GM12864 (cell line): Measurements from ENCODE around the gene TAS2R60.

Source experiments
- DNase-seq: peaks from one replicate; pipeline ENCODE4 v3.0.0-alpha.2; 2011; ENCODE audit warnings: low read depth
- H3K4me3 ChIP-seq: 2 replicates; pipeline ENCODE4 v1.5.1; 2011; ENCODE audit warnings: mild to moderate bottlenecking, low read depth, low read length, control low read depth
- TF ChIP-seq, protein P1 (sequence below): IDR thresholded peaks from 2 replicates; pipeline ENCODE4 v1.5.1; 2011; ENCODE audit warnings: low read depth, mild to moderate bottlenecking, moderate library complexity, low read length, control low read depth, inconsistent platforms; ENCODE audit errors: missing control alignments

TAS2R60 gene

DNA sequence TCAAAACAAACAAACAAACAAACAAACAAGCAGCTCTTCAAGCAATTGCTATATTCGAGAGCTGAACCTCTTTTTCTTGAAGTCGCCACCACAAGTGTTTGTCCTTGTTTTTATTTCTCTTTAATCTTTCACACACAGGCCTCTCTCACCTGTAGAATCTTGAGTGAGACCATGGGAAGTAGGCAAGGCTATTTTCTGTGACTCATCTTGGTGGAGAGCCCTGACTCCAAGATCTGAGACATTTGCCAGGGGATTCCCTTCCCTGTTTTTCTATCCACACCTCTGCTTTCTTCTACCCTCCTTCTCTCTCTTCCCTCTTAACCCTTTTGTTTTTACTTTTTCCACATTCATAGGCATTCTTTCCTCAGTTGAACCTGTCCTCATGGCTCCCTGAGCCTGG, 8.0 kb upstream of the TAS2R60 start:
- TF ChIP-seq, protein P1, sequence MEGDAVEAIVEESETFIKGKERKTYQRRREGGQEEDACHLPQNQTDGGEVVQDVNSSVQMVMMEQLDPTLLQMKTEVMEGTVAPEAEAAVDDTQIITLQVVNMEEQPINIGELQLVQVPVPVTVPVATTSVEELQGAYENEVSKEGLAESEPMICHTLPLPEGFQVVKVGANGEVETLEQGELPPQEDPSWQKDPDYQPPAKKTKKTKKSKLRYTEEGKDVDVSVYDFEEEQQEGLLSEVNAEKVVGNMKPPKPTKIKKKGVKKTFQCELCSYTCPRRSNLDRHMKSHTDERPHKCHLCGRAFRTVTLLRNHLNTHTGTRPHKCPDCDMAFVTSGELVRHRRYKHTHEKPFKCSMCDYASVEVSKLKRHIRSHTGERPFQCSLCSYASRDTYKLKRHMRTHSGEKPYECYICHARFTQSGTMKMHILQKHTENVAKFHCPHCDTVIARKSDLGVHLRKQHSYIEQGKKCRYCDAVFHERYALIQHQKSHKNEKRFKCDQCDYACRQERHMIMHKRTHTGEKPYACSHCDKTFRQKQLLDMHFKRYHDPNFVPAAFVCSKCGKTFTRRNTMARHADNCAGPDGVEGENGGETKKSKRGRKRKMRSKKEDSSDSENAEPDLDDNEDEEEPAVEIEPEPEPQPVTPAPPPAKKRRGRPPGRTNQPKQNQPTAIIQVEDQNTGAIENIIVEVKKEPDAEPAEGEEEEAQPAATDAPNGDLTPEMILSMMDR: no peak
- no peak overlapping the region for H3K4me3 ChIP-seq
- no peak for DNase-seq

DNA sequence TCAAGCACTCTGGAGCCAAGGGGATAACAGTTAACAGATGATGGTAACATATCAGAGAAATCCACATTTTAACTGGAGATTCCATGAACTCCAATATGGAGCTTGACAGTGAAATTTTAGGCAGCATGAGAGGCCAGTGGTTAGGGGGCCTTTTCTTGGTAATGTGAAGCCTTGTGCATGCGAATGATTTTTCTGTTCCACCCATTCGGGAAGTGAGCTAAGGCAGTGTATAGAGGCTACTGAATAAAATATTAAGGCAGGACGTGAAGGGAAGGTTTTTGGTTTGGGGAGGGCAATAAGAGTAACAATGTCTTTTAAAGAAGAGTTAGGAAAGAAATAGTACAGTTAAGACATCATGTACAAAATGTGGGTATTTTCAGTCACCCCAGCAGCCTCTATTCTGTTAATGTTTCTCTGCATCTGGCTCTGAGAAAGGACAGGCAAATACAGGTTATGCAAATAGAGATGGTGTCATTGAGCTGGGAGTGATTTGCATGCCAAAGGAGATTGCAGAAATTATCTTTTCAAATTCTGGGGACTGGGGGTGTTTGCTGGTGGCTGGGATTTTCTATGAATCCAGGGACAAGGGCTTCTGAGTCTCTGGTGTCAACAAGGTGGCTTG, 6.8 kb upstream of the TAS2R60 start:
- H3K4me3 ChIP-seq: no peak overlapping the region
- TF ChIP-seq, protein P1: no peak
- DNase-seq: no peak

DNA sequence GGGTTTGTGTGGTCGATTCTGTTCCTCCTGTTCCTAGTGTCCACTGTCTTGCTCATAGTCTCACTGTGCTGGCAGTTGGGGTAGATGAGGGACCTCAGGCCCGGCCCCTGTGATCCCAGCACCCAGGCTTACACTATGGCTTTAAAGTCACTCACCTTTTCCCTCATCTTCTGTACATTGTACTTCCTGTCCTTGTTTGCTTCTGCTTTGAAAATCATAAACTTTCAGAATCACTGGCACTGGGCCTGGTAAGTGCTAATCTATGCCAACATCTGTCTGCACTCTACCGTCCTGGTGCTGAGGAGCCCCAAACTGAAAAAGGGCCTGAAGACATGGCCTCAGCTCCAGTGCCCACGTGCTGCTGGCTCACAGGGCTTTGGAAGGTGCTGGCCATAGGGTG, 5.7 kb upstream of the TAS2R60 start:
- H3K4me3 ChIP-seq: no peak overlapping the region
- DNase-seq: no peak
- TF ChIP-seq, protein P1: no peak

DNA sequence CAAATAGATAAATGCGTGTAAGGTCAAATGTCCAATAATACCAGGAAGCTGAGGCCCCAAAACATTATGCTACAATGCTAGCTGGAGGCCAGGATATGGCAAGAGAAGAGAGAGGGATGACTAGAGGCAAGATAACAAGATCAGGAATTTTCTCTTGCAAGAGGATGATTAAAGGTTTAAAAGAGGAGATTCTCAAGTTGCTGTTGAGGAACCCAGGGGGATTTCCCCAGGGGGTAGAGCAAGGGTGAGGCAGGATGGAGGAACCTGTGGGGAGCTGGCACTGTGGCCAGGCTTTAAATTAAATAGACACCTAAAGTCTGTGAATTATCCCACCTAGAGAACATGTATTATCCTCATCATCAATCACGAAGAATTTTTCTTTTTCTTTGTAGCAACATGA, 3.4 kb upstream of the TAS2R60 start:
- H3K4me3 ChIP-seq: no peak overlapping the region
- TF ChIP-seq, protein P1: no peak
- no peak for DNase-seq

DNA sequence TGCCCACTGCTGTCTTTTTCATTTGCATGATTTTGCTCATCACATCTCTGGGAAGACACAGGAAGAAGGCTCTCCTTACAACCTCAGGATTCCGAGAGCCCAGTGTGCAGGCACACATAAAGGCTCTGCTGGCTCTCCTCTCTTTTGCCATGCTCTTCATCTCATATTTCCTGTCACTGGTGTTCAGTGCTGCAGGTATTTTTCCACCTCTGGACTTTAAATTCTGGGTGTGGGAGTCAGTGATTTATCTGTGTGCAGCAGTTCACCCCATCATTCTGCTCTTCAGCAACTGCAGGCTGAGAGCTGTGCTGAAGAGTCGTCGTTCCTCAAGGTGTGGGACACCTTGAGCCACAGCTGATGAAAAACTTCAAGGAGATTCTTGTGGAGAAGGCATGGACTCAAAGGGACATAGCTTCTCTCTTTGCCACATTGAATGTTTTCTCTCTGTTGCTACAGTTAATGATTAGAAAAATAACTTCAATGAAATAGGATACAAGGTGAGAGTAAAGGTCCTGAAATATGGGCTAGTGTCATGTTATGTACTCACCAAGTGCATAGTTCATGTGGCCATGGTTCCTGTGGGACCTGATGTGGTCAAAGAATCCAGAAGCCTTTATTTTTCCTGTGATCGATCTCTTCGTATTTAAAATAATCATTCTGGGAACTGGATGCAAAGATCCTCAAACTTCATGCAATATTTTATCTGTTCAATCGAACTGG, 970 bp downstream of the TAS2R60 start:
- TF ChIP-seq, protein P1: no peak
- no peak overlapping the region for H3K4me3 ChIP-seq
- DNase-seq: no peak

DNA sequence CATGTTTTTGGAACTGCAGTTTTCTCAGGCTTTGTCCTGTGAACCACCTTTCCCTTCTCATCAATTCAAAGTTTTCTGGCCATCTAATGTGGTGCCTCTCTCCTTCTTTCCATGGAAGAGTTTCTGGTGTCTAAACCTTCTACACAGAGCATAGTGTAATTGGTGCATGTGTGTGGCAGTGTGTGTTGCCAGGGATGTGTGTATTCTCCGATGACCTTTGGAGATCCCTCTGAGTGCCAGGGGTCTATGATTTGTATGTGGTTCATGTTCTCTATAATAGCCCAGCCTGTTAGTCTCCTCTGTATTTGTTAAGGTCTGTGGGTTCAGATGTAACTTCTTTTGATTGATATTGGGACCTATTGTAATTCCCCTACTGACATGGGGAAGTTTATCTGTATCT, 1.5 kb downstream of the TAS2R60 start:
- DNase-seq: no peak
- no peak overlapping the region for H3K4me3 ChIP-seq
- TF ChIP-seq, protein P1: no peak

DNA sequence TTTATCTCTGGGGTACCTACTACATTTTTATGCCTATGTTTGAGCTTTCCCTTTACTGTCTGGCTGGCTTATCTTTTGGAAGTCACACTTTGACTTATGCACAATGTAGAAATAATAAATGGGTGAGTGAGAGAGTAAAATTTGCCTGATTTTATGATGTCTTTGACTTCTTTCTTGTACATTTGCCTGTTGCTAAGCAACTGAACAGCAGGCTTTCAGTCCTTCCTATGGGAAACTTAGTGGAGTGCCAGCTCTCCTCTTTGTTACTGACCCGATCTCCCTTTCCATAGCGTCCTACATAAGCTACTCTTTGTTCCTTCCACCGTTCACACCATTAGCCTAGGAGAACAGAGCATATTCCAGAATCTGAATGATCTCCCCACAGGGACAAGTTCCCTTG, 4.2 kb downstream of the TAS2R60 start:
- H3K4me3 ChIP-seq: no peak overlapping the region
- DNase-seq: no peak
- TF ChIP-seq, protein P1: no peak
